ENCODE measurements around the gene STARD13.

DNA sequence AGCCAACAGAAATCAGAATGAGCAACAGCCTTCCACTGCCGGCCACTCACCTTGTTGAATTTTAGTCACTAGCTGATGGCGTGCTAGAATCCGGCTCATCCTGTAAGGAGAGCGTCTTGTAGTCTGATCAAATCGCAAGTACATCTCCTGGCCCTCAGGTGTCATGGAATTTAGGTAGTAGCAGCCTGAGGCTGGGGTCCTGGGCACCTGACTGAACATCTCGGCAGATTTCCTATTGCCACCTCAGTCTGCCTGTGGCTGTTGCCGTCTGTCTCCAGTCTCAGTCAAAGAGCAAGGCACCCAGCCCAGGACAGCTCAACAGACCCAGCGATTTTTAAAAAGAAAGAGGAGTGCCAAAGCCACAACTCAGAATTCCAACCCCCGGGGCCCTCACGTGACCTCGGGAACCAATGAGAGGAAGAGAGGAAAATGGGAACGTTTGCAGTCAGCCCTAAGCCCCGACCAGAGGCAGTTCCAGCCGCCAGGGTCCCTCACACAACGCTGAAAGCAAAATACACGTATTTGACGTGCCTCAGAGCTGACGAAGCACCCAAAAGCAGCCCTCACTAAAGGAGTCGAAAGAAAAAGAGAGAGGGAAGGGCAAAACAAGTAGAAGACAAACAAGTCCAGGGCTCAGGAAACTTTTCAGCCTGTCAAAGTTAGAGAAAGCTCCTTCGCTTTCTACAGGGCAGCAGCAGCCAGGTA is at the start of gene STARD13:
- TF ChIP-seq, protein P1, sequence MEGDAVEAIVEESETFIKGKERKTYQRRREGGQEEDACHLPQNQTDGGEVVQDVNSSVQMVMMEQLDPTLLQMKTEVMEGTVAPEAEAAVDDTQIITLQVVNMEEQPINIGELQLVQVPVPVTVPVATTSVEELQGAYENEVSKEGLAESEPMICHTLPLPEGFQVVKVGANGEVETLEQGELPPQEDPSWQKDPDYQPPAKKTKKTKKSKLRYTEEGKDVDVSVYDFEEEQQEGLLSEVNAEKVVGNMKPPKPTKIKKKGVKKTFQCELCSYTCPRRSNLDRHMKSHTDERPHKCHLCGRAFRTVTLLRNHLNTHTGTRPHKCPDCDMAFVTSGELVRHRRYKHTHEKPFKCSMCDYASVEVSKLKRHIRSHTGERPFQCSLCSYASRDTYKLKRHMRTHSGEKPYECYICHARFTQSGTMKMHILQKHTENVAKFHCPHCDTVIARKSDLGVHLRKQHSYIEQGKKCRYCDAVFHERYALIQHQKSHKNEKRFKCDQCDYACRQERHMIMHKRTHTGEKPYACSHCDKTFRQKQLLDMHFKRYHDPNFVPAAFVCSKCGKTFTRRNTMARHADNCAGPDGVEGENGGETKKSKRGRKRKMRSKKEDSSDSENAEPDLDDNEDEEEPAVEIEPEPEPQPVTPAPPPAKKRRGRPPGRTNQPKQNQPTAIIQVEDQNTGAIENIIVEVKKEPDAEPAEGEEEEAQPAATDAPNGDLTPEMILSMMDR (IDR thresholded peaks at IDR 0.05) = peak in 4 of 6 experiments; percentile 39 to 59 (median 55)
- TF ChIP-seq POLR2A (IDR thresholded peaks at IDR 0.05) = peak; percentile 82 to 96
